HL-60 (cell line): Measurements from ENCODE around the gene HELZ.
A peak's percentile ranks its signal among the peaks of the same experiment; 100 is the strongest.

Experiments
- DNase-seq, 2 experiments: peaks; one replicate each; pipeline ENCODE4 v3.0.0-alpha.2; 2010 to 2020; ENCODE audit warnings: low read depth in 1 of 2, low spot score in 1 of 2
- H3K27ac ChIP-seq: fragments of 250-450 bp; sonication (Bioruptor Pico); replicated peaks from 2 replicates; pipeline ENCODE4 v1.5.1; 2020; ENCODE audit warnings: mild to moderate bottlenecking, moderate library complexity
- H3K27me3 ChIP-seq: fragments of 250-450 bp; sonication (Bioruptor Pico); 2 replicates; pipeline ENCODE4 v1.5.1; 2021; ENCODE audit warnings: mild to moderate bottlenecking, moderate library complexity; ENCODE audit not compliant: insufficient read depth, poor library complexity, severe bottlenecking
- H3K4me3 ChIP-seq: replicated peaks from 2 replicates; pipeline ENCODE4 v1.5.1; 2011; ENCODE audit warnings: mild to moderate bottlenecking, control low read depth, low read length; ENCODE audit not compliant: insufficient read depth
- CTCF ChIP-seq: IDR thresholded peaks from one replicate; pipeline ENCODE4 v1.5.1; 2011; ENCODE audit warnings: low read length, control low read depth, inconsistent platforms; ENCODE audit not compliant: insufficient read depth
- GABPA ChIP-seq: IDR thresholded peaks from 2 replicates; pipeline ENCODE4 v1.6.1; 2012; ENCODE audit warnings: low read depth
- POLR2AphosphoS5 ChIP-seq: IDR thresholded peaks from 2 replicates; pipeline ENCODE4 v1.6.1; 2012; ENCODE audit warnings: low read depth
- REST ChIP-seq: IDR thresholded peaks from 2 replicates; pipeline ENCODE4 v1.6.1; 2012; ENCODE audit warnings: low read depth; ENCODE audit not compliant: insufficient replicate concordance
- SPI1 ChIP-seq: IDR thresholded peaks from 2 replicates; pipeline ENCODE4 v1.6.1; 2012; ENCODE audit warnings: low read depth, mild to moderate bottlenecking, borderline replicate concordance

The HELZ gene

GRCh38 chr17:67212231-67212630 is 32.8 kb downstream of the HELZ start:
- Histone ChIP-seq H3K4me3 (no peak overlapping the region), H3K27ac (no peak overlapping the region), H3K27me3 (no peaks in the 10 kb centered on the region)
- no peak for DNase-seq
- TF ChIP-seq REST = no peak
- no peak for TF ChIP-seq CTCF
- no peak for TF ChIP-seq POLR2AphosphoS5
- no peak for TF ChIP-seq GABPA
- TF ChIP-seq SPI1 = no peak

- TF ChIP-seq REST (no peak), SPI1 (peak; percentile 84)
- Histone ChIP-seq H3K4me3 (no peak overlapping the region), H3K27ac (peak overlapping the region; percentile 36), H3K27me3 (no peaks in the 10 kb centered on the region)
- DNase-seq = peak; percentile 61 to 79
Observed at GRCh38 chr17:67211742-67212141, 33.3 kb downstream of the HELZ start.

GRCh38 chr17:67210915-67211314 is 34.1 kb downstream of the HELZ start:
- TF ChIP-seq SPI1 (no peak), POLR2AphosphoS5 (no peak), GABPA (no peak), REST (no peak), CTCF (no peak)
- H3K27ac ChIP-seq = peak overlapping the region; percentile 36
- H3K4me3 ChIP-seq = no peak overlapping the region
- no peak for DNase-seq
- H3K27me3 ChIP-seq = no peaks in the 10 kb centered on the region

DNA sequence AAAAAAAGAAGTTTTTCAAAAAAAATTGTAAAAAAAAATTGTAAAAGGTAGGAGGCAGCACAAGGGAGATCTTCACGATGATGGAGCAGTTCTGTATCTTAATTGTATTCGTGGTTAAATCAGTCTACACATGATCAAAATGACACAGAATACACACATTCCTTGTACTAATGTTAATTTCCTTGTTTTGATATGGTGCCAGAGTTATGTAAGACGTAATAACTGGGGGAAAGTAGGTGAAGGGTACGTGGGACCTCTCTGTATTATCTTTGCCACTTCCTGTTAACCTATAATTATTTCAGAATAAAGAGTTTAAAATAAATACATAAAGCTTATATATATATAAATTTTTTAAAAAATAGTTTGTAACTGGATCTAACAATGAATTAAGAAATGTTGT is 36.8 kb downstream of the HELZ start:
- H3K4me3 ChIP-seq = no peak overlapping the region
- H3K27me3 ChIP-seq = no peaks in the 10 kb centered on the region
- no peak overlapping the region for H3K27ac ChIP-seq
- TF ChIP-seq REST (no peak), CTCF (no peak), SPI1 (no peak), POLR2AphosphoS5 (no peak), GABPA (no peak)
- DNase-seq = no peak
